Measurements from ENCODE around the gene ATF7. TPM values are rescaled to one million over a fixed set of nuclear protein-coding genes. Genes with fewer than 3 reads are reported as not detected.

The ATF7 gene
- total and polyA plus RNA-seq, 9 of the 15 experiments (the other 6 are each of a cell fraction or from before 2014, with no cell fraction given), result 10.6 to 30.4 (median 20.7) TPM

DNA sequence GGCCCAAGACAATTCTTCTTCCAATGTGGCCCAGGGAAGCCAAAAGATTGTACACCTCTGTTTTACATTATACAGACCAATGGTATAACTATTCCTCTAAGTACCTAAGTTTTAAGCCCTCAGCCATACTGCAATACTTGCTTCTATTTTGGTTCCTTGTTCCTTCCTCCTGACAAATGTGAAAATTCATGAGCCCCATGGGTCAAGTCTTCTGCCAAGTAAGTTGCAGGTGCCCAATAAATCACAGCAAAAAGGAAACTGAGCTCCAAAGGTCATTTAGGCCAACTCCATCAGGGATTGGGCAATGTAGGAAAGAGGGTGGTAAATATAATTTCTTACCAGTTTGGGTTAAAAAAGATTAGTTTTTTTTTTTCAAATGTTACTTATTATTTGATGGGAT, 61.2 kb downstream of the ATF7 start:
- in situ Hi-C loops (cut with MboI), result no loop called here
- FAIRE-seq, result no peak
- Histone ChIP-seq H3K9me3 (replicated peaks; ENCODE audit: control insufficient read depth, insufficient read depth, low read depth, low read length) (no peaks in the 10 kb centered on the region), H3K27ac (ENCODE audit: extremely low read depth, low read depth, low read length) (no peak overlapping the region), H3K4me2 (ENCODE audit: insufficient read depth, low read length) (no peak overlapping the region), H3K79me2 (ENCODE audit: control insufficient read depth, insufficient read depth, low read length) (no peaks in the 10 kb centered on the region), H4K20me1 (replicated peaks; ENCODE audit: control insufficient read depth, insufficient read depth, low read length) (no peaks in the 10 kb centered on the region), H3K4me3 (no peak overlapping the region), H3K9ac (ENCODE audit: insufficient read depth in 1 of 2, low read depth in 2 of 2, low read length in 2 of 2) (no peak overlapping the region), H2AFZ (ENCODE audit: low read depth, low read length) (no peak overlapping the region), H3K4me1 (replicated peaks in 1 of 2; ENCODE audit: control insufficient read depth in 2 of 2, insufficient read depth in 2 of 2, low read length in 2 of 2) (peaks cover 0 to 4% of the 10 kb centered on the region in 2 experiments; a peak in 1 of 5 replicates), H3K9me1 (ENCODE audit: control insufficient read depth, insufficient read depth, low read length) (no peaks in the 10 kb centered on the region), H3K27me3 (ENCODE audit: control insufficient read depth in 2 of 2, insufficient read depth in 2 of 2, low read length in 2 of 2) (no peaks in the 10 kb centered on the region), H3K36me3 (ENCODE audit: control insufficient read depth, insufficient read depth, low read length) (no peaks in the 10 kb centered on the region)
- TF ChIP-seq SETDB1 (IDR thresholded peaks at IDR 0.05; ENCODE audit: low read length), result no peak
- no peak for TF ChIP-seq CEBPG (CRISPR knock-in tag; IDR thresholded peaks at IDR 0.05)
- peak in 1 of 2 experiments; percentile 5; a peak in 1 of 4 replicates for TF ChIP-seq CEBPG (tag; conservative IDR thresholded peaks at IDR 0.05 in 1 of 2, IDR thresholded peaks at IDR 0.05 in 1 of 2)
- TF ChIP-seq, protein P1, sequence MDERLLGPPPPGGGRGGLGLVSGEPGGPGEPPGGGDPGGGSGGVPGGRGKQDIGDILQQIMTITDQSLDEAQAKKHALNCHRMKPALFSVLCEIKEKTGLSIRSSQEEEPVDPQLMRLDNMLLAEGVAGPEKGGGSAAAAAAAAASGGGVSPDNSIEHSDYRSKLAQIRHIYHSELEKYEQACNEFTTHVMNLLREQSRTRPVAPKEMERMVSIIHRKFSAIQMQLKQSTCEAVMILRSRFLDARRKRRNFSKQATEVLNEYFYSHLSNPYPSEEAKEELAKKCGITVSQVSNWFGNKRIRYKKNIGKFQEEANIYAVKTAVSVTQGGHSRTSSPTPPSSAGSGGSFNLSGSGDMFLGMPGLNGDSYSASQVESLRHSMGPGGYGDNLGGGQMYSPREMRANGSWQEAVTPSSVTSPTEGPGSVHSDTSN (CRISPR knock-in tag; IDR thresholded peaks at IDR 0.05; ENCODE audit: low read depth), result no peak
- TF ChIP-seq, protein P1 (tag; conservative IDR thresholded peaks at IDR 0.05; ENCODE audit: low read depth), result no peak
- TF ChIP-seq KHSRP (IDR thresholded peaks at IDR 0.05), result no peak
- no peak for ATAC-seq
- ChIA-PET POLR2A (interaction anchor here (0.6 kb wide), 2 partner anchors 15 to 1599 kb away, joined by 3 to 5 read pairs; no protein-coding TSS in a partner anchor), CTCF (ENCODE audit: low intra/inter-chr PET ratio) (no interaction called here)
- BruUV-seq (replicated peaks), result no TSS peak
- no peak for DNase-seq (ENCODE audit: extremely low read depth in 1 of 4, low spot score in 3 of 4)
- intact Hi-C loops (cut with micrococcal nuclease), result no loop called here

Measured in K562 (cell line).